Activated CD4-positive, alpha-beta T cell treated with anti-CD3 and anti-CD28 coated beads, Interleukin-10, Interleukin-2, amounts not matched to agents 100 ng/mL and 50 ng/mL, durations not matched to agents 16 hours and 8 hours (primary cell): ENCODE results near the gene PRKCE.

Experiments
- DNase-seq: peaks from one replicate; pipeline ENCODE4 v3.0.0-alpha.2; 2020

The PRKCE gene

DNA sequence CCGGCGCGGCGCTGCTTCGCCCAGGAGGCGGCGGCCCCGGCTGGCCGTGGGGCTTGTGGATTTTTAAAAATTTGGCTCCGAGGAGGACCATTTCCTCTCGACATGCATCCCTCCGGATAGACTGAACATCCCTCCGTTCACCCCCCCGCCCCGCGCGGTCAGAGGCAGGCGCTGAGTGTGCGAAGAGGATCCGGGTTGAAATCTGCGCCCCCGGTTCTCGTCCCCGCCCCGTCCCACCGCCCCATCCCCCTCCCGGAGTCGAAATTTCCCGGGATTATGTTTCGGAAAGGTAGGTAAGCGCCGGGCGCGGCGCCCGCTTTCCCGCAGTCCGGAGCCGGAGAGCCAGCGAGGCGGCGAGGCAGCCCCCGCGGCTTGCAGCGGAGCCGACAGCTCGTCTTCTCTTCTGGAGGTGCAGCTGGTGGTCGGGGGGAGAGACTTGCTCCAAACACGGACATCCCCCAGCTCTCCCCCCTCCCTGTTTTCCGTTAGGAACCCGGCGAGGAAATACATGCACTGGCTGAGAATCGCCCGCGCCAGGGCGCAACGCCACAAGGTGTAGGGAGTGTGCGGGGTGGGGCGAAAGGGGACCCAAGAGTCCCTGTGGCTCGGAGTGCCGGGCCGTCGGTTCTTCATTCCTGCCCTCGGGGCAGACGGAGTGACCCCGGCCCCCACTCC, at the start of gene PRKCE:
TSS of gene PRKCE (plus strand) at position 261 of the 675 bp plus-strand sequence.
- DNase-seq = peak; percentile 52

GRCh38 chr2:45602624-45603023, 48.9 kb upstream of the PRKCE start:
- DNase-seq = no peak

DNA sequence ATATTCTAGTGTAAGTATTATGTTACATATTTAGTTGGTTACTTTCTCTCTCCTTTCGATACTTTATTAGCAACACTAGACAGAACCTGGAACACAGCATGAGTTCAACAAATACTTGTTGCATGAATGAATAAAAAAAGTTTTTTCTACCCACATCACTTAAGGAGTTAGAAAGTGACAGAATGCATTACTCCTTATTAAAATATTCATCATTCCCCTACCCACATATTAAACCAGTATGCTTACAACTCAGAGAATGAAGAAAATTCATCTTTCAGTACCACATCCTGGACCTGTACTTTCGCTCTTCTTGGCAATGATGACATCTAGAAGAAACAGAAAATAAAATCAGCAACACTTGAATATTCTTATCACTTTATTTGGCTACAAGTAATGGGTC, 46.4 kb upstream of the PRKCE start:
- DNase-seq = no peak

DNA sequence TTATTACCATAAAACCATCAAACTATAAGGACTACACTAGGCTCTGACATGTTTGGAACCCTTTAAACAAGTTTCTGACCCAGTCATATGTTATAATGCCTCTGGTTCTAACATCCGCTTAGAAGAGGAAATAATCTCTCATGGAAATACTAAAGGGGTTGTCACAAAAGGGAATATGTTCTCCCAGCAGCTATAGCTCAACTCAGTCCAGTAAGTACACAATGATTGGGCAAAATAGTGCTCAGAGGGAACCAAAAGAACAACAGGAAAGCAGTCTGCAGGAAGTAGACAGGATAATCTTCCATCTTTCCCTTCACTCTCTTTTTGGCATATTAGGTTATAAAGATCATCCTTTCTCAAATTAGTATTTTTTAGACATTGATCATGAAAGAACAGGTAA, 44.7 kb upstream of the PRKCE start:
- no peak for DNase-seq

DNA sequence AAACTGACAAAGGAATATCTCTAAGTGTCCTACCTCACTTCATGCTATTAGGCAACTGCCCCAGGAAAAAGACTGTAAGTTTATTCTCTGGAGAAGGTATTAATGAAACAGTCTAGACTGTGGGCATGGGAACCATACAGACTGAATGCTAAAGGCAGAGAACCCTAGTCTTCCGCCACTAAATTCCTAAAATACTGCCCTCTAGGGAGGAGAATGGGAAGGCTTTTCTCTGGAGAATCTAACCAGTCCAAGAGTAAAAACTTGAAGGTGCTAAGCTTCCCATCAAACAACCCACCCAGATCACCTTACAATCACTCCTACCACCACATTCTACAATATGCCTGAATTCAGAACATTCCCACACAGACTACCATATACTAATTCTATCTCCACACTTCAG, 43.8 kb upstream of the PRKCE start:
- no peak for DNase-seq

DNA sequence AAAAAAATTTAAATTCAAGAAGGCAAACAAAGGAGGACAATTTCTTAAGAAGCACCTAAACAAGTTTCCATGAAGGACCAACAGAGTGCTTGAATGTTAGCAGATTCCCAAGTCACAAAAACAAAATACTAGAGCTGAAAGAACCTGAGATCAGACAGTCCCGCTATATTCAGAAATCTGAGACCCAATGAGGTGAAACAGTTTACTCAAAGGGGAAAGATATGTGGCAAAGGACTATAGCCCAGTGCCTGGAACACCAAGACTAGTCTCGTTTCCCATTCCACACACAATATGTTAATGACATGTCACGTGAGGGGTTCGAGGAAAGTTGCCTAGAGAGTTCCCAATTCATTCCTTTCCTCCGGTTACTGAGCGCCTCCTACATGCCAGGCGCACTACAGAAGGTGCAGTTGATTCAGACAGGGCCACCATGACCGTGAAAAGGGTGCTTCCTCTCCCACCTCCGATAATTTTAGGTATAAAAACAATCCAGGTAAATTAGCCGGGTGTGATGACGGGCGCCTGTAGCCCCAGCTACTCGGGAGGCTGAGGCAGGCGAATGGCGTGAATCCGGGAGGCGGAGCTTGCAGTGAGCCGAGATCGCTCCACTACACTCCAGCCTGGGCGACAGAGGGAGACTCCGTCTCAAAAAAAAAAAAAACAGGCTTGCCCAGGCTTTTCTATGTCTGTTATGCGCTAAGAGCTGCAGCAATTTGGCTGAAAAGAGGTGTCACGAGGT, 41.0 kb upstream of the PRKCE start:
- DNase-seq = peak; percentile 56

DNA sequence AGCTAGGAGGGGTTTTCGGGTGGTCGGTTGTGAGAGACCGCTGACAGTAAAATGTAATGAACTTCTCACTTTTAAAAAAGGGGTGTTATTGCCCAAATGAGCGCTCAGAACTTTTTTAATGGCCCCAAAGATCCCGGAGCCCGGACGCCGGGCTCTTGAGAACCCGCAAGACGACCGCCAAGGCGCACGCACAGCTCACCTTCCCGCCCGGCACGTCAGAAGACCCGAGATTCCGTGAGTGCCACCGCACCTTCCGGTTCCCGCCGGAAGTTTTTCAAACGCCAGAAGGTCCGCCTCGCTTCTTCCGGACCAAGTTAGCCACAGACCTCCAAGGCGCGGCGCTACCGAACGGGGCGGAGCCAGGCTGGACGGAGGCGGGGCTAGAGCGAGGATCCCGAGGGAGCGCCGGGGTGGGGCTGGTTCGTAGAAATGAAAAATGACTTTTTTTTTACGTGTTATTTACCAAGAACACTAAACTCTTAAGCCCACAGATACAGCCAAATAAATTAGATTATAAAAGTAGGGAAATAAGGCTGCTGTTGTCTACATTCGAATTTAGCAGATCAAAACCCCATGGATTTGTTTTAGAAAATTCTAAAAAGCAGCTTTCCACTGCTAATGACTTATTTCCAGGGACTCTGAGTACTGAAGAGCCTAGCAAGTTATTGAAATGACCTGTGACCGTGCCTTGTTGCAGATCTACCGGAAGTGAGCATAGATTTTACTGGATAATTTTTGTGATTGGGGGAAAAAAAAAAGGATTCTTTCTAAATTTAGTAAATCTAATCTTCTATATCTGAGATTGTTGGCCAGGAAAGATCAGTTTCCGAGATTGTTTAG, 40.2 kb upstream of the PRKCE start, which contains the start of gene SRBD1:
TSS of gene SRBD1 (minus strand) at position 248 of the 840 bp plus-strand sequence. CDS start 5,826 bp downstream, outside the sequence.
- peak; percentile 97 for DNase-seq

DNA sequence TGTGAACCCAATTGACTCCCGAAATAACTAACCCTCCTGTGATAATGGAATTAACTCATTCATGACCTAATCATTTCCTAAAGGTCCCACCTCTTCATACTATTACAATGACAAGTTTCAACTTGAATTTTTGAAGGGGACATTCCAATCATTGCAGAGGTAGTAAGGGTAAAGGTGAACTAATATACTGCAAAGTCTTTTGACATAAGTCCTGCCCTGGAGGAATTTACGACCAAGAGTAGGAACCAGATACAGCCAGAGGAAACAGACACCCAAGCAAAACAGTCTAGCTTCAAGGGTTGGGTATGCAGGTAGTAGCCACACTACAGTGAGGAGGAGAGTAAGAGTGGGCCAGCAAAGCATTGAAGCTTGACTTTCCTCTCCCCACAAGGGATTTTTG, 39.2 kb upstream of the PRKCE start:
- no peak for DNase-seq

- DNase-seq = no peak
These were observed 38.7 kb upstream of the PRKCE start for GRCh38 chr2:45612731-45613130.

GRCh38 chr2:45614330-45614729, 37.1 kb upstream of the PRKCE start:
- no peak for DNase-seq

GRCh38 chr2:45614871-45615415, 36.5 kb upstream of the PRKCE start:
- no peak for DNase-seq

DNA sequence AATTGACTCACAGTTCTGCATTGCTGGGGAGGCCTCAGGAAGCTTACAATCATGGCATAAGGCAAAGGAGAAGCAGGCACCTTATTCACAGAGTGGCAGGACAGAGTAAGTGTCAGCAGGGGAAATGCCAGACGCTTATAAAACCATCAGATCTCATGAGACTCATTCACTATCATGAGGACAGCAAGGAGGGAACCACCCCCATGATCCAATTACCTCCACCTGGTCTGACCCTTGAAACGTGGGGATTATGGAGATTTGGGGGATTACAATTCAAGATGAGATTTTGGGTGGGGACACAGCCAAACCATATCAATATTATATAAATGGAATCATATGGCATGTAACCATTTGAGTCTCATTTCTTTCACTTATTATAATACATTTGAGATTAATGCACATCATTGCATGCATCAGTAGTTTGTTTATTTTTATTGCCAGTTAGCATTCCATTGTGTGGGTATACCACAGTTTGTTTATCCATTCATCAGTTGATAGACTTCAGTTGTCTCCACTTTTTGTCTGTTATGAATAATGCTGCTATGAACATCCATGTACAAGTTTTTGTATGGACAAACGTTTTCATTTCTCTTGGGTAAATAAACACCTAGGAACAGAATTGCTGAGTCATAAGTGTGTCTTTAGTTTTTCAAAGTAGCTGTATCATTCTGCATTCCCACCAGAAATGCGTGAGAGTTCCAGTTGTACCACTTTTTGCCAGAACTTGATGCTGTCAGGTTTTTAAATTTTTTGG, 34.6 kb upstream of the PRKCE start:
- no peak for DNase-seq

DNA sequence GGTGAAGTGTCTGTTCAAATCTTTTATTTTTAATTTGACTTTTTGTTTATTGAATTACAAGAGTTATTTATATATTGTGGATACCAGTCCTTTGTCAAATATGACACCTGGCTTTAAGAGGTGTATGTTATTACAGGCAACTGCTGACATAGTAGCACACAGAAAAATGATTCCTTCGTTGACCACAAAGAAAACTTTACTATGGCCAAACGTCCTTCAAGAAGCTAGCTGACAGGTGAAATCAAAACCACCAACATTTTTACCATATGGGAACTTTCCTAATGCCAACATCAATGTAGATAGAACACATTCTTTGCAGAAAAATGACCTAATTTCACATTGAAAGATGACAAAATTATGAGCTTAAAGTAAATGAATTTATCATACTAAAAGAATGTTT, 34.0 kb upstream of the PRKCE start:
- no peak for DNase-seq

DNA sequence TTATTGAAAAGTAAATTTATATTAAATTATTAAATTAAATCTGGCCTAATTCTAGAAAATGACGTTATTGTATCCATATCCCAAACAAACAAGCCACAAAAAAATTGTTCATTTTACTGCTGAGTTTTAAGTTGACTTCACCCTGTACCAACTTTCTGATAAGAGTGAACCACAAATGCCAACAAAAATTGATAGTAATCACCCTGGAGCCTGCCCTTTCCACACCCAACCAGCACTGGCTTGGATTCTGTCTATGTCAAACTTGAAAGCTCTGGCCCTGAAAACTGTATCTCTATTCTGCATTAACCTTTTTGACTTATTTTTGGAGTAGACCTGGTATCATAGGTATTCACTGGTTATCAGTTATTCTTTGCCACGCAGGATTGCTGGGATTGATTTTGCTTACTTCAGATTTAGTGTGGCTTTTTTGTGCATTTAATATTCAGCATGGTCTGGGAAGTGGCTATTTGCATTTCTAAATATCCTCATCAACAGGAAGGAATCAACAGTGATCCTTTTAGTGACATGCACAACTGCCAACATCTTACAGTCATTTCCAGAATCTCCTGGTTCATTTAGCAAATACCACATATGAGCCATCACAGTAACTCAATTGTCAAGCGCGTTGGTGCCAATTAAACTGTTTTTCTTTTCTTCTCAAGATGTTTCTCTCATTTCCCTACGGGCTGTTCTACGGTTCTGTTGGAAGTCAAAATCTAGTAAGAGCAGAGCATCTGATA, 29.0 kb upstream of the PRKCE start:
- peak; percentile 62 for DNase-seq

DNA sequence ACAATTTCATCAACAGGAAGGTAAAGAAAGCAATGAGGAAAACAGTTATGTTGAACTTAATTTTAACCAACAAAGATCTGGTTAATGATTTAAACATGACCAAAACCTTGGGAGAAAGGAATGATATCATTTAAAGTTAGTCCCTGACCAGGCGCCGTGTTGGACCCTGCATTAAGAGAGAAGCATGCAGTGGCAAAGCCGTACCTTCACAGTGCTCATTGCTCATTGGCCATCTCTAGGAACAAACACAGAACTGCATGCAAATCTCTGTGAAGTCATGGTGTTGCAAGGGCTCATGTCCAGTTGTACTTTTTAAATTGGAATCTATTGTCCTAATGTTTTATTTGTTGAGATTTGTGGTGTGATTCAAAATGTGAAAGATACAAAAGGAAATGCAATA, 28.4 kb upstream of the PRKCE start:
- no peak for DNase-seq

- no peak for DNase-seq
These were observed 25.7 kb upstream of the PRKCE start for GRCh38 chr2:45625824-45626223.

DNA sequence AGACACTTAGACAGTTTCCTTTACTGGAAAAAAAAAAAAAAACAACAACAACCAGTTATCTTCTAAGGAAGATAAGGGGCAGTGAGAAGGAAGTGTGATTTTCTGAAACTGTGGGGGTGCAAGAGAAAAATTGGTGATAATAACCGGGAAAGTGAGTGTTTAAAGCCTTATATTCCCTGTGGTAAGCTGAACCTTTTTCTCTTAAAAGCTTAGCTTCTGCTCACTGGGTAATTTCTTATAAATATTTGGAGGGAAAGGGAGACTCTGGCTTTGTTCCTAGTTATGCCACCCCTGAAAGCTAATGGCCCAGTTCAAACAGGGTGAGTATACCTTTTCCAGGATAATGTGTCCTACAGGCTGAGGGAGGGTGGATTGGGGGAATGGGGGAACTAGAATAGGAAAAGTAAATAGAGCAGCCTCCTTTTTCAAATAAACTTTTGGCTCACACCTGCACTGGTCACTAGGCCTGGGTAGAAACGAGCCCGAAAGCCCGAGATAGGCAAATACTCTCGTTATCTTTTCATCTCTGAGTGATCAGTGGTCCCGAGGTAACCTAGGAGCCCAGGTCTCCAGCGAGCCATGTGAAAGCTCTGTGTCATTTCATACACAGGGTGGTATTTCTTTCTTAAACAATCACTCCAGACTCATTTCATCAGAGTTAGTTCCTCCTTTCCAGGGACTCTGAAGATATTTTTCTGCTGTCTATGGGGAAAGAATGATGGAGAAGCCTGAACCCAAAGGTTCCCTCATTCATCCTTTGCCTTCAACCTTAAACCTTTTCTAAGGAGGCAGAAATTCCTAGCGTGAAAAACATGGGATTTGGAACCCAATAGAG, 24.9 kb upstream of the PRKCE start:
- no peak for DNase-seq

- no peak for DNase-seq
These were observed 23.6 kb upstream of the PRKCE start for GRCh38 chr2:45627911-45628310.

DNA sequence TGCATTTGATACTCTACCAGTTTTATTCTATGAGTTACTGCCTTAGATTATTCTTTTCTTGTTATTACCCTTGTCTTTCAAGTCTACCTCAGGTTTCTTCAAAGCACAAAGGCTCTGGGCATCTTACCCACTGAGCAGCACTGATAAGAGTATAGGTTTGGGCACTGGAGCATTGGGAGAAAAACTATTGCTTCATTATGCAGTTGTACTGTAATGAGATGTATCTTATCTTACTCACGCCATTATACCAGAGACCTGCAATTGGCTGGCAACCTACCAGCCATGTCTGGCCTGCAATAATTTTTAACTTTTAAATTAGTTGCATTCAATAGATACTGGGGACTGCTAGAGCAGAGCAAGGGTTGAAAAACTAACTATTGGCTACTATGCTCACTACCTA, 21.5 kb upstream of the PRKCE start:
- DNase-seq = no peak

- DNase-seq = no peak
These were observed 20.2 kb upstream of the PRKCE start for GRCh38 chr2:45631319-45631718.

DNA sequence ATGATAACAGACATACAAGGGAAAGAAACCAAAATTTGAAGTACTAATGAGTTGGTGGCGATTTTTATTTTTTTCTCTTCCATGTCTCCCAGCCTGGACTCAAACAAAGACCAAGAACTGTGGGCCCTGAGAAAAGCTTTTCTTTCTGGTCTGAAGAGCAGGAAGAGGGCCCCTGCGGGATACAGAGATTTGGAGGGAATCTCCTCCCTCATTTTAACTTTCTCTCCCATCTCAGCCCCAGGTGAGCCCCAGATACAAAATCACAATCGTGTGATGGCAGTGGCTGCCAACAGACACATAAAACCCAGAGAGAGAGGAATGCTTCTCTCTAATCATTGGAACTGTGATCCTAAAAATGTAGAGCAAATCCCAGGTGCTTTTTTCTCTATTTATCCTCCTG, 19.5 kb upstream of the PRKCE start:
- DNase-seq = no peak
